Neural crest cell (in vitro differentiated cells): ENCODE results near the gene MED17. TPM values are rescaled to one million over a fixed set of nuclear protein-coding genes. Genes with fewer than 3 reads are reported as not detected.
"Not testable (repeated sequence)": the region's sequence is repeated elsewhere in the genome, so short reads cannot be mapped to it uniquely, and the experiment has no call there.

ENCODE experiments used
- DNase-seq: peaks from one replicate; pipeline ENCODE4 v3.0.0; 2021; ENCODE audit warnings: low read depth, mixed read lengths, low spot score
- H3K27ac Mint-ChIP-seq: one replicate; pipeline ENCODE4 v1.8.0; 2021; ENCODE audit warnings: mild to moderate bottlenecking, mixed read lengths; ENCODE audit not compliant: unreplicated experiment
- H3K27me3 Mint-ChIP-seq: 2 replicates; pipeline ENCODE4 v1.8.0; 2021; ENCODE audit warnings: low read depth, mild to moderate bottlenecking, mixed read lengths
- H3K36me3 Mint-ChIP-seq: 2 replicates; pipeline ENCODE4 v1.8.0; 2021; ENCODE audit warnings: low read depth, mild to moderate bottlenecking, mixed read lengths
- H3K4me1 Mint-ChIP-seq: 2 replicates; pipeline ENCODE4 v1.8.0; 2021; ENCODE audit warnings: mixed read lengths
- H3K4me3 Mint-ChIP-seq: one replicate; pipeline ENCODE4 v1.8.0; 2021; ENCODE audit warnings: mild to moderate bottlenecking, mixed read lengths
- H3K9me3 Mint-ChIP-seq: 2 replicates; pipeline ENCODE4 v1.8.0; 2021; ENCODE audit warnings: mixed read lengths
- CTCF ChIP-seq: fragments of 200-600 bp; sonication (generic); conservative IDR thresholded peaks from 2 replicates; pipeline ENCODE4 v1.5.0; 2021; ENCODE audit warnings: antibody characterized with exemption, mild to moderate bottlenecking
- total RNA-seq: library from RNA; stranded (reverse); gene quantifications from 2 replicates; pipeline ENCODE4 v1.2.1, GENCODE V29; 2021

MED17 gene
- total RNA-seq, 1 donor from 2014 or later = 62.3 TPM

GRCh38 chr11:93773045-93773477 lies 11.0 kb upstream of the MED17 start:
- H3K9me3 Mint-ChIP-seq = no peaks in the 10 kb centered on the region
- TF ChIP-seq CTCF = no peak
- H3K4me3 Mint-ChIP-seq = no peak overlapping the region
- peaks cover 5% of the 10 kb centered on the region for H3K36me3 Mint-ChIP-seq
- no peaks in the 10 kb centered on the region for H3K27me3 Mint-ChIP-seq
- no peak overlapping the region for H3K27ac Mint-ChIP-seq
- DNase-seq = no peak
- H3K4me1 Mint-ChIP-seq = peaks cover 3% of the 10 kb centered on the region

- Mint-ChIP-seq H3K27me3 (no peaks in the 10 kb centered on the region), H3K36me3 (peaks cover 5% of the 10 kb centered on the region), H3K27ac (no peak overlapping the region), H3K9me3 (no peaks in the 10 kb centered on the region), H3K4me1 (peaks cover 3% of the 10 kb centered on the region), H3K4me3 (no peak overlapping the region)
- DNase-seq = no peak
- TF ChIP-seq CTCF = no peak
Observed at GRCh38 chr11:93773601-93774200, 10.4 kb upstream of the MED17 start.

- not testable (repeated sequence) for H3K4me3 Mint-ChIP-seq, H3K27ac Mint-ChIP-seq, H3K4me1 Mint-ChIP-seq, H3K9me3 Mint-ChIP-seq, DNase-seq, H3K36me3 Mint-ChIP-seq, H3K27me3 Mint-ChIP-seq
Observed at GRCh38 chr11:93774560-93774959, 9.5 kb upstream of the MED17 start.

GRCh38 chr11:93775289-93775688 lies 8.8 kb upstream of the MED17 start:
- Mint-ChIP-seq H3K27ac (no peak overlapping the region), H3K27me3 (no peaks in the 10 kb centered on the region), H3K4me1 (peaks cover 3% of the 10 kb centered on the region), H3K36me3 (peaks cover 5% of the 10 kb centered on the region), H3K9me3 (no peaks in the 10 kb centered on the region), H3K4me3 (no peak overlapping the region)
- peak; percentile 44 for DNase-seq
- peak; percentile 50 for TF ChIP-seq CTCF

- Mint-ChIP-seq H3K4me1 (peaks cover 48% of the 10 kb centered on the region), H3K9me3 (no peaks in the 10 kb centered on the region), H3K27me3 (no peaks in the 10 kb centered on the region), H3K27ac (no peak overlapping the region), H3K36me3 (peaks cover 5% of the 10 kb centered on the region), H3K4me3 (peak overlapping the region; percentile 98)
- no peak for TF ChIP-seq CTCF
- DNase-seq = no peak
Observed at GRCh38 chr11:93783362-93783761, 720 bp upstream of the MED17 start.

- Mint-ChIP-seq H3K36me3 (peaks cover 7% of the 10 kb centered on the region), H3K27ac (peak overlapping the region; percentile 93), H3K4me3 (peak overlapping the region; percentile 98), H3K9me3 (no peaks in the 10 kb centered on the region), H3K4me1 (peaks cover 48% of the 10 kb centered on the region), H3K27me3 (no peaks in the 10 kb centered on the region)
- no peak for DNase-seq
- peak; percentile 39 for TF ChIP-seq CTCF
Observed at GRCh38 chr11:93783765-93784144, 327 bp upstream of the MED17 start.
